Peyer's patch (tissue), 4 donors: ENCODE measurements around the gene CHD9. TPM values are rescaled to one million over a fixed set of nuclear protein-coding genes. Genes with fewer than 3 reads are reported as not detected.
A peak's percentile ranks its signal among the peaks of the same experiment; 100 is the strongest.

Experiments
- DNase-seq, 3 donors: peaks; one replicate each; pipeline ENCODE4 v3.0.0-alpha.2; 2017 to 2019
- H3K27ac ChIP-seq, 4 donors: fragments of 200-600 bp; sonication (generic); one replicate each; pipeline ENCODE4 v1.5.1; 2016 to 2019
- H3K27me3 ChIP-seq, 2 donors: fragments of 200-600 bp; sonication (generic); one replicate each; pipeline ENCODE4 v1.5.1; 2019
- H3K36me3 ChIP-seq, 3 donors: fragments of 200-600 bp; sonication (generic); one replicate each; pipeline ENCODE4 v1.5.1; 2016 to 2019
- H3K4me1 ChIP-seq, 4 donors: fragments of 200-600 bp; sonication (generic); one replicate each; pipeline ENCODE4 v1.5.1; 2016 to 2019
- H3K4me3 ChIP-seq, 4 donors: fragments of 200-600 bp; sonication (generic); 1 replicate in 3 of 4; 2 replicates in 1 of 4; pipeline ENCODE4 v1.5.1; 2016 to 2019; ENCODE audit warnings: mild to moderate bottlenecking in 1 of 4
- H3K9me3 ChIP-seq, 4 donors: fragments of 200-600 bp; sonication (generic); one replicate each; pipeline ENCODE4 v1.5.1; 2016 to 2019; ENCODE audit warnings: mild to moderate bottlenecking in 1 of 4
- CTCF ChIP-seq, 6 experiments: fragments of 450-650 bp in 4 of 6; fragments of 200-600 bp in 2 of 6; sonication (generic) in 1 of 6; IDR thresholded peaks; one replicate each; pipeline ENCODE4 v1.5.1; 2017 to 2019; ENCODE audit warnings: antibody characterized with exemption in 6 of 6, mild to moderate bottlenecking in 3 of 6, moderate library complexity in 1 of 6
- POLR2A ChIP-seq, 2 donors: fragments of 450-650 bp; IDR thresholded peaks; one replicate each; pipeline ENCODE4 v1.5.1; 2017; ENCODE audit warnings: antibody characterized with exemption in 2 of 2, mild to moderate bottlenecking in 2 of 2, moderate library complexity in 2 of 2
- total RNA-seq, 4 donors: library from RNA; depleted of rRNA; stranded (reverse); fragments of >200 nt; gene quantifications; one replicate each; pipeline ENCODE4 v1.1.0, GENCODE V29; 2016

Gene CHD9
- total RNA-seq, 4 donors from 2014 or later = 48.4 to 187 (median 79.3) TPM

GRCh38 chr16:53089434-53090285, 34.9 kb downstream of the CHD9 start:
- no peak for TF ChIP-seq POLR2A (IDR thresholded peaks at IDR 0.05)
- TF ChIP-seq CTCF (IDR thresholded peaks at IDR 0.05) = no peak
- peak overlapping the region; percentile 54 to 86 (median 71) for H3K27ac ChIP-seq
- no peaks in the 10 kb centered on the region for H3K36me3 ChIP-seq
- H3K4me3 ChIP-seq = no peak overlapping the region
- DNase-seq = no peak
- H3K9me3 ChIP-seq = no peaks in the 10 kb centered on the region
- no peaks in the 10 kb centered on the region for H3K27me3 ChIP-seq
- H3K4me1 ChIP-seq = peaks cover 5 to 61% (median 33%) of the 10 kb centered on the region in 4 donors

DNA sequence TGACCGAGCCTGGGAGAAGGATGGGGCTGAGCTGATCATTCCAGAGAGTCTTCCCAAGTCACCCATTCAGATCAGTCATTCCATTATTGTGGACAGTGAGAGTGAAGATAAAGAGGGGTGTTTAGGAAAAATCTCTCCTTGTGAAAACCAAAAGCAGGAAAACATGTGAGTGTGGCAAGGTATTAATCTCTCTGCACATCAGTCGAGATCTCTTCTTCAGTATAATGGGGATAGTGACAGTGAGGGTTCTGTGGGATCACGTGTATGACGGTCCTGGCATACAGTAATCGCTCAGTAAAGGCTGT, 35.4 kb downstream of the CHD9 start:
- Histone ChIP-seq H3K4me3 (no peak overlapping the region), H3K27ac (peak overlapping the region; percentile 54 to 86 (median 71)), H3K36me3 (no peaks in the 10 kb centered on the region), H3K9me3 (no peaks in the 10 kb centered on the region), H3K27me3 (no peaks in the 10 kb centered on the region), H3K4me1 (peaks cover 5 to 58% (median 34%) of the 10 kb centered on the region in 4 donors)
- no peak for DNase-seq
- no peak for TF ChIP-seq CTCF (IDR thresholded peaks at IDR 0.05)
- no peak for TF ChIP-seq POLR2A (IDR thresholded peaks at IDR 0.05)

- no peaks in the 10 kb centered on the region for H3K9me3 ChIP-seq
- no peaks in the 10 kb centered on the region for H3K36me3 ChIP-seq
- H3K4me1 ChIP-seq = peaks cover 5 to 52% (median 34%) of the 10 kb centered on the region in 4 donors
- peak overlapping the region; percentile 54 to 86 (median 71) for H3K27ac ChIP-seq
- no peaks in the 10 kb centered on the region for H3K27me3 ChIP-seq
- no peak for TF ChIP-seq POLR2A (IDR thresholded peaks at IDR 0.05)
- no peak for TF ChIP-seq CTCF (IDR thresholded peaks at IDR 0.05)
- DNase-seq = peak; percentile 73 to 89 (median 76)
- H3K4me3 ChIP-seq = peak overlapping the region in 1 of 4 donors; percentile 24
Observed at GRCh38 chr16:53090591-53091411, 36.0 kb downstream of the CHD9 start.

DNA sequence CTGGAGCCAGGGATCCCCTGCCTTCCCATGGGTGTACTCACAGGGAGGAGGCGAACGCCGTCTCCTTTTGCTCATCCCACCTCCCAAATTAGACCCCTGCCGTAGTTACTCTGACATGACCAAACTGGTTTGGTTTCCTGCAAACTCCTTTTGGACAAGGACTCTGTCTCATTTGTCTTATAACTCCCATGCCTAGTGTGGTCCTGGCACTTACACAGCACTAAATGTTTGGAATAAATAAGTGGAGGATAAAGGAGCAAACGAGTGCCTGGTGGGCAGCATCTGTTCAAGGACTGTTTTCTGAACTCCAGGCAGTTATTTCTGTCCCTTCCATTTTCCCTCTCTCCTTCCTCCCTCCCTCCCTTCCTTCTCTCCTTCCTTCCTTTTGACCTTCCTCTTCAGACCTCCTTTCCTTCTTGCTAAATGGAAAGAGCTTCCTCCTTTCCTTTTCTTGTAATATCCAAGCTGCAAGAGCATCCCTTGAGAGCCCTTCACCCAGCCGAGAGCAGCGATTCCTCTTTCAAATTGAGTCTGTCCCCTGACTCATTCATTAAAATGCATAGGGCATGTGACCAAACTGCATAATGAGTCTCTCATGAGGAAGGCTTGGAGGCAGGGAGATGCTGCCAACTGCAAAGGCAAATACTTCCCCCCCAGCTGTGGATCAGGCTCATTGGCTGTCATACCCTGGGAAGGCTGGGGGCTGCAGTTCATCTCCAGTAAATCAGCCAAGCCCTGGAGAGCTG, 36.8 kb downstream of the CHD9 start:
- Histone ChIP-seq H3K27me3 (no peaks in the 10 kb centered on the region), H3K27ac (peak overlapping the region; percentile 54 to 86 (median 71)), H3K4me3 (no peak overlapping the region)

More for the DNA sequence above, 36.8 kb downstream of the CHD9 start:
- Histone ChIP-seq H3K9me3 (no peaks in the 10 kb centered on the region), H3K36me3 (no peaks in the 10 kb centered on the region), H3K4me1 (peaks cover 5 to 48% (median 34%) of the 10 kb centered on the region in 4 donors)
- no peak for TF ChIP-seq POLR2A (IDR thresholded peaks at IDR 0.05)
- TF ChIP-seq CTCF (IDR thresholded peaks at IDR 0.05) = no peak
- DNase-seq = peak in 2 of 3 donors; percentile 60 to 65
